Activated CD8-positive, alpha-beta memory T cell treated with anti-CD3 and anti-CD28 coated beads, Interleukin-2, amount 50 U/mL, for 4 hours (primary cell): Measurements from ENCODE around the gene RPUSD3.

ENCODE experiments used
- DNase-seq: peaks from one replicate; pipeline ENCODE4 v3.0.0-alpha.2; 2020

RPUSD3 gene

DNA sequence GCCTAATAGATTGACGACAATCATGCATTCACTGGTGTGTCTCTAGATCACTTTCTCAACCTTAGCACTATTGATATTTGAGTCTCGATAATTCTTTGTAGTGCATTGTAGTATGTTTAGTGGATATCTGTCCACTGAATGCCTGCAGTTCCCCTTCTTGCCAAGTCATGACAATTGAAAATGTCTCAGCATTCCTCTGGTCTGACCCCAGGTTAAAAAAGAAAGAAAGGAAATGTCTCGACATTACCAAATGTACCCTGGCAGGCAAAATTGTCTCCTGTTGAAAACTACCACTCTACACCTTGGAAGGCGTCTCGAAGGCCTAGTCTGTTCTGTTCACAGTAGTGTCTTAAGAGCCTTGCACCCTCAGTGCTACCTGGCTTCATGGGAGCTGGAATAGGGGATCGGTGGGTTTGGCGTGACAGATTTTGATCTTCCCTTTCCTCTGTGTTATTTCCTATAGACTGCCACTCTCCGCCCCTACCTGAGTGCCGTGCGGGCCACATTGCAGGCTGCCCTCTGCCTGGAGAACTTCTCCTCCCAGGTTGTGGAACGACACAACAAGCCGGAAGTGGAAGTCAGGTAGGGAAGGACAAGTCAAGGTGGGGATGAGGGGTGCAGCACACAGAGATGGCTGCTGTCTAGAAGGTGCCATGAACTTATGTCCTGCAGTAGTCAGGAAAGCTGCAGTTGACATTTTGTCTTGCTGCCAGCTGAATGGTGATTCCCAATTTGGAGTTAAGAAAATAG lies 46.4 kb downstream of the RPUSD3 start:
- DNase-seq = no peak

DNA sequence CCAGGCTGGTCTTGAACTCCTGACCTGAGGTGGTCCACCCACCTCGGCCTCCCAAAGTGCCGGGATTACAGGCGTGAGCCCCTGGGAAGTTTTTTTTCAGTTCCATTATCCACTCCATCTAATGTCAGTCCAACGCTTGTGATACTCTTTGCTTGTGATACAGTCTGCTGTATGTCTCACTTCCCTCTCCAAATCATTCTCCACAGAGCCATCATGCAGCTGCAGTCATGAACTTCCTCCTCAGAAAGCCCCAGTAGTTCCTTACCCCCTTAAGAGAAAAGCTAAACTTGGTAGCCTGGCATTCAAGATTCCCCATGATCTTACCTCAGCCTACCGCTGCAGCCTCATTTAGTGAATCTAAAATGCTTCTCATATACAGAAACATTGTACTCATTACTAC lies 48.6 kb downstream of the RPUSD3 start:
- DNase-seq = no peak

DNA sequence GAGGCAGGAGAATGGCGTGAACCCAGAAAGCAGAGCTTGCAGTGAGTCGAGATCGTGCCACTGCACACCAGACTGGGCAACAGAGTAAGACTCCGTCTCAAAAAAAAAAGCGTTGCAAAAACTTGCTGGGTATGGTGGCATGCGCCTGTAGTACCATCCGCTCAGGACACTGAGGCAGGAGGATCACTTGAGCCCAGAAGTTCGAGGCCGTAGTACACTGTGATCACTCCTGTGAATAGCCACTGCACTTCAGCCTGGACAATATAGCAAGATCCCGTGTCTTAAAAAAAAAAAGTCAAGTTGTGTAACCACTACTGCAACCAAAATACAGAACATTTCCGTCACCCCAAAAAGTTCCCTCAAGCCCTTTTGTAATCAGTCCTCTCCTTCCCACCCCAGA lies 49.4 kb downstream of the RPUSD3 start:
- DNase-seq = no peak

DNA sequence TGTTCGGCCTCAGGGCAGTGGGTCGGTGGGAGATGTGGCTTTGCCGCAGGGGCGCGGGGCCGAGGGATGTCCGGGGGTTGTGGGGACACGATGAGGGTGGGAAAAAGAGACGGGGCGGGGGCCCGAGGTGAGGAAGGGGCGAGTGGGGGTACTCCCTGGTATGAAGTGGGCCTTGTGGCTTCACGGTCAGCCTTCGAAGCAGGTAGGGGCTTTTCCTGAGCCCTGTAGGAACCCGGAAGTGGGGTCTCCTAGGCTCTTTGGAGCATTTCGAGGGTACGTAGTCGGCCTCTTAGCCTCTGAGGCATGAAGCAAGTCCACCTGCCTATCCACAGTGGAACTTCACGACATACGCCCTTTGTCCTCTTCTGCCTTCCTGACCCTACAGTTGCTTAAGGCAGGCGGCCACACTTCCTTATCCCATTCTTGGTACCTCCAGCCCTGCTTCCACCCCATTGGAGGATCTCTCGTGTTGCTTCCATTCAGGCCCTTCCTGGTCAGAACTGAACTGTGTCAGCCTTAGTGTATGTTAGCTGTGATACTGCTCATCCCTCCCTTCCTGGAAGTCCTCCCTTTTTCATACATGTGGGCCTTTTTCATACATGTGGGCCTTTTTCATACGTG lies 50.5 kb downstream of the RPUSD3 start:
- DNase-seq = no peak

DNA sequence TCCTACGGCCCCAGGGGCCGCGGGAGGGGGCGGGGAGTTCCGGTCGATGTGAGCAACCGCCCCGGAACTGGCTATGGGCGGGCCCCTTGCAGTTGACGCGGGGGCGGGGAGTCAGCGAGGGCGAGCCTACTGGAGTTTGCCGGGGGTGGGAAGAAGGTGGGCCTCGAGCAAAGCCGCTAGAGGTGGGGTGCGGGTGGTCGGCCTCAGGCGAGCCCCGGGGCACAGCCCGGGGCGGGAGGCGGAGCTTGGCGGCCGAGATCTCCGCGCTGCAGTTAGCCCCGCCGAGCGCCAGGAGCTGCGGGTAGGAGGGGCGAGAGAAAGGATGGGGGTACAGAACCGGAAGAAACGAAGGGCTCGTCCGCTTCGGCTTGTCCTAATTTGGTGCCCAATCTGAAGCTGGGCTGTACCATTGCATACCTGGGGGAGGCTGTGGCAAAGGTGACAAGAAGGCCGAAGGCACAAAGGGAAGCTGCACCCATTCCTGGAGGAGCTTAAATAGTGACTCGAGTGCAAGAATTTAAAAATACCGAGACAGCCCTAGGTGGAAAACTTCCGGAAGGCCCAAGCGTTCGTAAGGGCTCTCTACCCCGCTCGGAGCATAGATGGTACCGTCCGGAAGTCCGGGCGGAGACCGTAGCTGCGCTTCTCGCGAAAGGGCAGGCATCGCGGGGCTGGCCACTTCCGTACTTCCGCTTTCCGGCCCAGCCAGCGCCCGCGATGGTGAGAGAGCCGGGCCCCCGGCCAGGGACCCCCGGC lies 51.2 kb downstream of the RPUSD3 start, which contains the start of the genes ARPC4 and TADA3:
TSS of gene ARPC4 (plus strand) at position 678 of the 756 bp plus-strand sequence. CDS start at position 718, 40 bp downstream.
TSS of gene TADA3 (minus strand) at position 69 of the 756 bp plus-strand sequence. CDS start 1,007 bp downstream, outside the sequence.
- peak; percentile 92 for DNase-seq

DNA sequence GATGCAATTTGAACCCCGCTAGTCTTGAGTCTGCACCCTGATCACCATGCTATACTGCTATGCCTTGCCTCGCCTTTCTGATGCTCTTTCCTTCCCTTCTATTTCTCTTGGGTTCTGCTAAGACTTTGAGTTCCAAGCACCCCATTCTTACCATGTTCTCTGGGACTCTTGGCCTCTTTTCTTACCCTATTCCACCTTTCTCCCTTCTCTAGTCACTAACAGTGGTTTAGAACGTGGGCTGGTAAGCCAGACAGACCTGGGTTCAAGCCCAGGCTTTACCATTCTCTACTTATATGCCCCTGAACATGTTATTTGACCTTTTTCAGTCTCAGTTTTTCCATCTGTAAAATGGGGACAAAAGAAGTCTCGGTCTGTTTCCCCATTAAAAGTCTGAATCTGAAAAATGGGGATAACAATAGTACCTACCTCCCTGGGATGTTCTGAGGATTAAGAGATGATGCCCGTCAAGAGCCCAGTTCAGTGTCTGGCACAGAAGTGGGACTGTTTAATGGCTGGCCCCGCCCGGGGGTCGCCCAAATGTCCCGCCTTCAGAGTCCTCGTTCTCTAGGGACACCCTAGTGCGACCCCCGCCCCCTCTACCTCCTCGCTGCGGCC lies 51.9 kb downstream of the RPUSD3 start:
- DNase-seq = no peak

DNA sequence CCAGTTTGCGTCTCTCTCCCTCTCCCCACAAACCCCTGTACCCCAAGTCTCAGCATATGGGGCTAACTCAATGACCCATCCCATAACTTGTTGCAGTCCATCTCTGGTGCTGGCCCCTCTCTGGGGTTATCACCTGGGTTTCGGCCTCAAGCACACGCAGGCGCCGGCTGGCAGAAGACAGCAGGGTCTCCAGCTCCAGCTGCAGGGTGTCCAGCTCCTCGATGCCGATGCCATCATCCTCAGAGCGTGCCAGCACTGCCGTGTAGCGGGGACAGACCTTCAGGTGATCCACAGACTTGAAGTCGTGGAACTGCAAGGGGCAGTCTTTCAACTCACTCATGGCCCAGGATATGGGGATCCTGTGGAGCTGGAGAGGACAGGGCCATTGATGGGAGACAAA lies 52.7 kb downstream of the RPUSD3 start:
- DNase-seq = no peak
